GM21447 (cell line): ENCODE data around the gene ARHGAP1.

ENCODE experiments used
- ATAC-seq: cut with Tn5 transposase; IDR thresholded peaks from one replicate; pipeline ENCODE4 v1.9.1; 2021; ENCODE audit not compliant: unreplicated experiment

ARHGAP1 gene

GRCh38 chr11:46700241-46701077 is at the start of gene ARHGAP1, which contains the start of gene ZNF408:
Gene ARHGAP1, minus strand, starts transcription at chr11:46700619. Its CDS starts 4,512 bp downstream, at chr11:46696107.
Gene ZNF408, plus strand, starts transcription at chr11:46701031. Its CDS starts 17 bp downstream, at chr11:46701048.
- peak; percentile 95 for ATAC-seq

DNA sequence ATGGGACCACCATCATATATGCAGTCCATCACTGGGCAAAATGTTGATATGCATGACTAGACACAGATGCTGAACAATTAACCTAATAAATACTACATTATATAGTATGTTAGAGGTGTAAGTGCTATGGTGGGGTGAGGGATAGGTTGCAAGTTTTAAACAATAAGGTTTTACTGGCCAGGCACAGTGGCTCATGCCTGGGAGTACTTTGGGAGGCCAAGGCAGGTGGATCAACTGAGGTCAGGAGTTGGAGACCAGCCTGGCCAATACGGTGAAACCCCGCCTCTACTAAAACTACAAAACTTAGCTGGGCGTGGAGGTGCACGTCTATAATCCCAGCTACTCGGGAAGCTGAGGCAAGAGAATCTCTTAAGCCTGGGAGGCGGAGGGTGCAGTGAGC is 46.7 kb upstream of the ARHGAP1 start:
- ATAC-seq = no peak

GRCh38 chr11:46745995-46746394 is 45.6 kb upstream of the ARHGAP1 start:
- no peak for ATAC-seq

GRCh38 chr11:46745328-46745727 is 44.9 kb upstream of the ARHGAP1 start:
- no peak for ATAC-seq

DNA sequence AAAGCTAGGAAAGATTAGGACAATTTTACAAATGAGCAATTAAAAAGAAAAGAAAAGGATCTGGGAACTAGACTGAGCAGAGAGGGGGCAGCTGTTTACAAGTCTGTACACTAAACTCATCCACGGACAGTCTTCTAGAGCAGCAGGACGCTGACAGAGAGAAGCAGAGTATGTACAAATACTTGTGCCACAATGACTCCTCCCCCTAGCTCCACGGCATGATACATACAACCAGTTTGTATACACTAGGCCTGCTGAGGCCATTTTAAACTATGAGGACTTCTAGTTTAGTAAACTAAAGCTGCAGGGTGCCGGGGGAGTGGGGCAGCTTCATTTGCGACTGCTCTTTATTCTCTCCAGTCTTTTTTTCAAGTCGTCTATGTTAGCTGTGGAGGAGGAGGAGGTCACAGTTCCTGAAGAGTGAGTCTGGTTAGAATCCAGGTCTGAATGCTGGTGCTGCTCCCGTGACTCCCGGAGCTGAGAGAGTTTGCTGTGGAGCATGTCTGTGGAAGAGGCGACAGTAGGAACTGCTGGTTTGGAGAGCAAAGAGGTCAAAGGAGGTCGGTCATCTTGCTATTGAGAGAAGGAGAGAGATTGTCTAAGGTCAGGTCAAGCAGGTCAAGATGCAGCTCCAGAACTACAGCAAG is 43.4 kb upstream of the ARHGAP1 start:
- ATAC-seq = no peak

GRCh38 chr11:46743043-46743442 is 42.6 kb upstream of the ARHGAP1 start:
- no peak for ATAC-seq

- no peak for ATAC-seq
Measured at GRCh38 chr11:46741600-46742484, 41.4 kb upstream of the ARHGAP1 start.

- no peak for ATAC-seq
Measured at GRCh38 chr11:46738887-46739286, 38.5 kb upstream of the ARHGAP1 start.

DNA sequence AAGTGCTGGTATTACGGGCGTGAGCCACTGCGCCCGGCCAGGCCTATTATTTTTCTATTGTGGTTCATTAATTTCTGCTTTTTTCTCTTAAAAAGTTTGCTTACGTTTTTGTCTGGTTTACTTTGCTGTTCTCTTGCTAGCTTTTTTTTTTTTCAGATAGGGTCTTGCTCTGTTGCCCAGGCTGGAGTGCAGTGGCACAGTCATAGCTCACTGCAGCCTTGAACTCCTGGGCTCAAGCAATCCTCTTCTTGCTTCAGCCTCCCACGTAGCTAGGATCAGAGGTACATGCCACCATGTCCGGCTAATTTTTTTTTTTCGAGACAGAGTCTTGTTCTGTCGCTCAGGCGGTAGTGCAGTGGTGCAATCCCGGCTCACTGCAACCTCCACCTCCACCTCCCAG is 37.3 kb upstream of the ARHGAP1 start:
- no peak for ATAC-seq

DNA sequence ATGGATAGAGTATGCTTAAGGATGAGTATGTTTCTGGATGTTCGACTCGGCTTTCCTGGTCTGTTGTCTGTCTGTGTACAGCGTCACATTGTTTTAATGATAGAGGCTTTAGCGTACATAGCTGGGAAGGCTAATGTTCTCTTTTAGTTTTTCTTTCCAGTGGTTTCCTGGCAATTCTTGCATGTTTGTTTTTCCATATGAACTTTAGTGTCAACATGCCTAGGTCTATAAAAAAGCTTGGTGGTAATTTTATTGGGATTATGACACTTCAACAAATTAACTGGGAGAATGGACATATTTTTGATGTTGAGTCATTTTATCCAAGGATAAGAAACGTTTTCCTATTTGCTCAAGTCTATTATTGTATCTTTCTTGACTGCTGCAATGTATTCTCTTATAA is 36.2 kb upstream of the ARHGAP1 start:
- no peak for ATAC-seq

DNA sequence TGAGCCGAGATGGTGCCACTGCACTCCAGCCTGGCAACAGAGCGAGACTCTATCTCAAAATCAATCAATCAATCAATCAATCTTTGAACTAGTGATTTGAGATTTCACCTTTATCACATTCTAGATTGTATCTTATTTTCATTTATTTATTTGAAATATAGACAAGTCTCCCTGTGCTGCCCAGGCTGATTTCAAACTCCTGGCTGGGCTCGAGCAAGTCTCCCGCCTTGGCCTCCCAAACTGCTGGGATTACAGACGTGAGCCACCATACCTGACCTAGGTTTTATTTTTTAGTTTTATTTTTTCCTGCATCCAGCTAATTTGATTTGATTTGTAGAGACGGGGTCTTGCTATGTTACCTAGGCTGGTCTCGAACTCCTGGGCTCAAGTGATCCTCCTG is 35.7 kb upstream of the ARHGAP1 start:
- no peak for ATAC-seq

DNA sequence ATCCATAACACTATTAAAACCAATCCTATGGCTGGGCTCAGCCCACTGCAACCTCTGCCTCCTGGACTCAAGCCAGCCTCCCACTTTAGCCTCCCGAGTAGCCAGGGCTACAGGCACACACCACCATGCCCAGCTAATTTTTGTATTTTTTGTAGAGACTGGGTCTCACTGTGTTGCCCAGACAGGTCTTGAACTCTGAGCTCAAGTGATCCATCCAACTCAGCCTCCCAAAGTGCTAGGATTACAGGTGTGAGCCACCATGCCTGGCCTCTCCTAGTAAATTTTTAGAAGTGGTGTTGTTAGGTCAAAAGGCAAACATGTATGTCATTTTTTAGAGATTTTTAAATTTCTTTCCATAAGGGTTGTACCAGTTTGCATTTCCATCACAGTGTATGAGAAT is 32.8 kb upstream of the ARHGAP1 start:
- no peak for ATAC-seq

DNA sequence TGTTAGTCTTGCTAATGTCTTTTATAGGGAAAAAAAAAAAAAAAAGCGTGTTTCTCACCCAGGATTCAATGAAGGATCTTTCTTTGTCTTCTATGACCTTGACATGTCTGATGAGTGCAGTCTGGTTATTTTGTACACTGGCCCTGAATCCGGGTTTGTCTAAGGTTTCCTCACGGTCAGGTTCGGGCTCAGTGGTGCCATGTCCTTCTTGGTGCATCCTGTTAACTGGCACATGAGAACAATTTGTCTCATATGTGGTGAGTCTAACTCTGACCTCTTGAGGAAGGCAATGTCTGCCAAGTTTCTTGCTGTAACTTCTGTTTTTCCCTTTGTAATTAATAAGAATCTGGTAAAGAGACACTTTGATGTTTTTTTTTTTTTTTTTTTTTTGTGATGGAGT is 31.1 kb upstream of the ARHGAP1 start:
- ATAC-seq = no peak

DNA sequence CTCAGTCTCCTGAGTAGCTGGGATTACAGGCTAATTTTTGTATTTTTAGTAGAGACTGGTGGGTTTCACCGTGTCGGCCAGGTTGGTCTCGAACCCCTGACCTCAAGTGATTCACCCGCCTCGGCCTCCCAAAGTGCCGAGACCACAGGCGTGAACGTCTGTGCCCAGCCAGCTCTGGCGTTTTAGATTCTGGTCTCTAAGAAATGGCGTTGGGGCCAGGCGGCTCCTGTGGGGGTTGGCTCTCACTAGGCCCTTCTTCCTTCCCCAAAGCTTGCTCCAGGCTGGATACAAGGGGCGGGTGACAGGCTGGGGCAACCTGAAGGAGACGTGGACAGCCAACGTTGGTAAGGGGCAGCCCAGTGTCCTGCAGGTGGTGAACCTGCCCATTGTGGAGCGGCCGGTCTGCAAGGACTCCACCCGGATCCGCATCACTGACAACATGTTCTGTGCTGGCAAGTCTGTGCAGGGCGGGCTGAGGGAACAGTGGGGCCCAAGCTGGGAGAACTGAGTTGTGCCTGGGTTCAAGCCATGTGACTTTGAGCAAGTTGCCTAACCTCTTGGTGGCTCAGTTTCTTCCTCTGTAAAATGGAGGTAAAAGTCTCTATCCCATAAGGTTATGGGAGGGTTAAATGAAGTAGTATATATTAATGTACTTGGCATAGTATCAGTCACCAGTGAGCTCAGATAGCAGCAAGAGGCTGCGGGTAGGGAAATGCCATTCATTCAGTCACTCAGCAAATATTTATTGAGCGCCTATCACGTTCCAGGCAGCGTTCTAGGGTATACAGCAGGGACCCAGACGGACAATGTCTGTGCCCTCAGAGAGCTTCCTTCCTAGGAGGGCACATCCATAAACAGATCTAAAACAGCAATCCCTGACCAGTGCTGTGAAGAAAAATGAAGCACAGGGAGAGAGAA is 28.9 kb upstream of the ARHGAP1 start:
- no peak for ATAC-seq

- no peak for ATAC-seq
Measured at GRCh38 chr11:46728659-46729040, 28.2 kb upstream of the ARHGAP1 start.

- ATAC-seq = no peak
Measured at GRCh38 chr11:46727952-46728658, 27.7 kb upstream of the ARHGAP1 start.

DNA sequence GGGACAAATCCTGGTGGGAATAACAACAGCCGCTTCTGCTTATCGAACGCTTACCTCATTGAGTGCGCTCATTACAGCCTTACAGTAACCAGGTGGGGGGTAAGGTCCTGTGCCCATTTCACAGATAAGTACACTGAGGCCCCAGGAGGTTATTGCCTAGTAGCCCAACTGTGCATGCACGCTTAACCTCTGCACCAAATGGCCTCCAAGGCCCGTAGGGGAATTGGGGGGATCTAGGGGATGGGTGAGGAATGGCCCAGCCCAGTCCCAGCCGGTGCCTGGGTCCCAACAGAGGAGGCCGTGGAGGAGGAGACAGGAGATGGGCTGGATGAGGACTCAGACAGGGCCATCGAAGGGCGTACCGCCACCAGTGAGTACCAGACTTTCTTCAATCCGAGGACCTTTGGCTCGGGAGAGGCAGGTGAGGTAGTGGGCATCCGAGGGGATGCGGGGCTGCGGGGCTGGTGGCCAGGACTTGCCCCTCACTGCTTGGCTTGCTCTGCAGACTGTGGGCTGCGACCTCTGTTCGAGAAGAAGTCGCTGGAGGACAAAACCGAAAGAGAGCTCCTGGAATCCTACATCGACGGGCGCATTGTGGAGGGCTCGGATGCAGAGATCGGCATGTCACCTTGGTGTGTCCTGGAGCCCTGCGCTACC is 25.9 kb upstream of the ARHGAP1 start:
- no peak for ATAC-seq

DNA sequence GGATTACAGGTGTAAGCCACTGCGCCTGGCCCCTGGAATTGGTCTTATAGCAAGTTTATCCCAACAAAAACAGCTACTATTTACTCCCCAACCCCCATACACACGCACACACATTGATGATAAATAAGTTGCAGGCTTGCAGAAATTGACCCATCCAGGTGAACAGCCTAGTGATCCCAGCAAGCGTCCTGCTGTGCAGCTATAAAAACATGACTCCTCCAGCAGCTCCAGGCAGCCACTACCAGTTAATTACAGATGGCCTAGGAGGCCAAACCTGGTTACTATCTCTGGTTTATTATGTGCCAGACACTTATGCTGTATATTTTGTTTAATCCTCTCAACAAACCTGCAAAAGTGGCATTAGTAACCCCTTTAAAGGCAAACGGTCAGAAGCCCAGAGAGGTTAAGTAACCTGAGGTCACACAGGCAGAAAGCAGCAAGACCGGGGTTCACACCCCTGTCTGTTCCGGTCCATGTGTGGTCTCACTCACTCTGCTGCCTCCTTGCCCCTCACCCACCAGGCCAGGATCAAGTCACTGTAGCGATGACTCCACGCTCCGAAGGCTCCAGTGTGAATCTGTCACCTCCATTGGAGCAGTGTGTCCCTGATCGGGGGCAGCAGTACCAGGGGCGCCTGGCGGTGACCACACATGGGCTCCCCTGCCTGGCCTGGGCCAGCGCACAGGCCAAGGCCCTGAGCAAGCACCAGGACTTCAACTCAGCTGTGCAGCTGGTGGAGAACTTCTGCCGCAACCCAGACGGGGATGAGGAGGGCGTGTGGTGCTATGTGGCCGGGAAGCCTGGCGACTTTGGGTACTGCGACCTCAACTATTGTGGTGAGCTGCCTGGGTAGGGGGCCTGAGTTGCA is 25.2 kb upstream of the ARHGAP1 start:
- no peak for ATAC-seq
